Measurements from ENCODE around the gene LRRC40.

DNA sequence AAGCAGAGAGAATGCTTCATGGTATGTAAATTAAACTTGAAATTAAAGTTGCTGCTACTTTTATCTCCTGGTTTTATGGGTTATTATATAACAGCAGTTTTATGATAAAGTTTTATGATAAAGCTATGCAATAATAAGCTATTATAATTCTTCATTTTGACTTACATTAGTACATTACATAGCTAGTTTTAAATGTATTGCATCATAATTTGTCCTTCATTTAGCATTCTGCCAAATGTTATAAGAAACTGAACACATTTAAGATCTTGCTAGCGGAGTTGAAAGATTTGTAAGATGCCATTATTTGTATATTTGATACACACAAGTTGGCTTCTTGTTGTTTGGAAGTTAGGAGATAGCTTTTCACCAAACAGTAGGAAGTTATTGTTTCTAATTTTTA, 101.6 kb downstream of the LRRC40 start:
- no peak for TF ChIP-seq CTCF (IDR thresholded peaks at IDR 0.05)
- no peak for TF ChIP-seq POLR2AphosphoS5 (IDR thresholded peaks at IDR 0.05)
- no peak for TF ChIP-seq POLR2A (IDR thresholded peaks at IDR 0.05)
- no peak for TF ChIP-seq EP300 (IDR thresholded peaks at IDR 0.05)
